PC-3 (cell line): ENCODE measurements around the gene NADSYN1.

Source experiments
- EZH2 ChIP-seq: fragments of 300-600 bp; sonication (generic); IDR thresholded peaks from one replicate; pipeline ENCODE4 v1.6.1; 2017; ENCODE audit warnings: antibody characterized with exemption, mild to moderate bottlenecking, low read length; ENCODE audit not compliant: unreplicated experiment
- EZH2phosphoT487 ChIP-seq: fragments of 300-600 bp; sonication (generic); IDR thresholded peaks from 2 replicates; pipeline ENCODE4 v1.6.1; 2018; ENCODE audit warnings: mild to moderate bottlenecking, antibody characterized with exemption, low read length, borderline replicate concordance
- TF ChIP-seq, protein P1 (sequence below): fragments of 300-600 bp; sonication (generic); conservative IDR thresholded peaks from 2 replicates; pipeline ENCODE4 v1.5.1; 2017; ENCODE audit warnings: antibody characterized with exemption, low read depth, mild to moderate bottlenecking, low read length

DNA sequence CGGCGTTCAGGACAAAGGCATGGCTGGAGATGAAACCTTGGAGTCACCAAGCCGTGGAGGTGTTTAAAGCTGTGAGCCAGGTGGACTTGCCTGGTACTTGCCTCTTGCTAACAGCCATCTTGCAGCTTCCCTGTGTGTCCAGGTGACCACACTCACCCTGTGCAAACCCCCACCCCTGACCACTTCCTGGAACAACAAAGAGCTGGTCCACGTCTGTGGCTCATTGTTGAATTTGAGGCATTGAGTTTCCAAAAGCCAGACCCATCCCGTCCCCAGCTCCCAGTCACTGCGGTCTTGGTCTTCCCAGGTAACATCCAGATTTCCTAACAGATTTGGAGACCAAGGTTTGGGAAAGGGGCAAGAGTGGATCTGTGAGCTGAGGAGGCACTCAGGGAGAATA, 23.3 kb upstream of the NADSYN1 start:
- TF ChIP-seq, protein P1, sequence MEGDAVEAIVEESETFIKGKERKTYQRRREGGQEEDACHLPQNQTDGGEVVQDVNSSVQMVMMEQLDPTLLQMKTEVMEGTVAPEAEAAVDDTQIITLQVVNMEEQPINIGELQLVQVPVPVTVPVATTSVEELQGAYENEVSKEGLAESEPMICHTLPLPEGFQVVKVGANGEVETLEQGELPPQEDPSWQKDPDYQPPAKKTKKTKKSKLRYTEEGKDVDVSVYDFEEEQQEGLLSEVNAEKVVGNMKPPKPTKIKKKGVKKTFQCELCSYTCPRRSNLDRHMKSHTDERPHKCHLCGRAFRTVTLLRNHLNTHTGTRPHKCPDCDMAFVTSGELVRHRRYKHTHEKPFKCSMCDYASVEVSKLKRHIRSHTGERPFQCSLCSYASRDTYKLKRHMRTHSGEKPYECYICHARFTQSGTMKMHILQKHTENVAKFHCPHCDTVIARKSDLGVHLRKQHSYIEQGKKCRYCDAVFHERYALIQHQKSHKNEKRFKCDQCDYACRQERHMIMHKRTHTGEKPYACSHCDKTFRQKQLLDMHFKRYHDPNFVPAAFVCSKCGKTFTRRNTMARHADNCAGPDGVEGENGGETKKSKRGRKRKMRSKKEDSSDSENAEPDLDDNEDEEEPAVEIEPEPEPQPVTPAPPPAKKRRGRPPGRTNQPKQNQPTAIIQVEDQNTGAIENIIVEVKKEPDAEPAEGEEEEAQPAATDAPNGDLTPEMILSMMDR, result no peak
- no peak for TF ChIP-seq EZH2
- TF ChIP-seq EZH2phosphoT487, result no peak
